RWPE2 (cell line): ENCODE measurements around the gene YPEL2.

ENCODE experiments used
- ATAC-seq: fragments of 200-7000 bp; cut with Tn5 transposase; 3 replicates; pipeline ENCODE4 v1.9.1; 2021; ENCODE audit warnings: low read depth
- DNase-seq: peaks from one replicate; pipeline ENCODE4 v3.0.0-alpha.2; 2020; ENCODE audit warnings: low spot score
- H3K27ac ChIP-seq: fragments of 450-650 bp; 2 replicates; pipeline ENCODE4 v1.5.1; 2017; ENCODE audit warnings: mild to moderate bottlenecking; ENCODE audit not compliant: poor library complexity, severe bottlenecking
- H3K27me3 ChIP-seq: fragments of 250-450 bp; sonication (Bioruptor Pico); 2 replicates; pipeline ENCODE4 v1.5.1; 2021; ENCODE audit warnings: mild to moderate bottlenecking, moderate library complexity; ENCODE audit not compliant: insufficient read depth, poor library complexity, severe bottlenecking
- H3K36me3 ChIP-seq: fragments of 250-450 bp; sonication (Bioruptor Pico); 2 replicates; pipeline ENCODE4 v1.5.1; 2020; ENCODE audit warnings: low read depth, mild to moderate bottlenecking, moderate library complexity
- H3K4me1 ChIP-seq: fragments of 250-450 bp; sonication (Bioruptor Pico); 2 replicates; pipeline ENCODE4 v1.5.1; 2021; ENCODE audit warnings: mild to moderate bottlenecking, moderate library complexity; ENCODE audit not compliant: insufficient read depth, poor library complexity, severe bottlenecking
- H3K4me3 ChIP-seq: fragments of 250-450 bp; sonication (Bioruptor Pico); 2 replicates; pipeline ENCODE4 v1.5.1; 2021; ENCODE audit warnings: mild to moderate bottlenecking, moderate library complexity; ENCODE audit not compliant: severe bottlenecking
- H3K9me3 ChIP-seq: fragments of 250-450 bp; sonication (Bioruptor Pico); 2 replicates; pipeline ENCODE4 v1.5.1; 2021; ENCODE audit warnings: mild to moderate bottlenecking, moderate library complexity; ENCODE audit not compliant: severe bottlenecking
- TF ChIP-seq, protein P1 (sequence below): fragments of 450-650 bp; IDR thresholded peaks from one replicate; pipeline ENCODE4 v1.5.1; 2017; ENCODE audit warnings: mild to moderate bottlenecking, moderate library complexity; ENCODE audit not compliant: poor library complexity, severe bottlenecking

Gene YPEL2

DNA sequence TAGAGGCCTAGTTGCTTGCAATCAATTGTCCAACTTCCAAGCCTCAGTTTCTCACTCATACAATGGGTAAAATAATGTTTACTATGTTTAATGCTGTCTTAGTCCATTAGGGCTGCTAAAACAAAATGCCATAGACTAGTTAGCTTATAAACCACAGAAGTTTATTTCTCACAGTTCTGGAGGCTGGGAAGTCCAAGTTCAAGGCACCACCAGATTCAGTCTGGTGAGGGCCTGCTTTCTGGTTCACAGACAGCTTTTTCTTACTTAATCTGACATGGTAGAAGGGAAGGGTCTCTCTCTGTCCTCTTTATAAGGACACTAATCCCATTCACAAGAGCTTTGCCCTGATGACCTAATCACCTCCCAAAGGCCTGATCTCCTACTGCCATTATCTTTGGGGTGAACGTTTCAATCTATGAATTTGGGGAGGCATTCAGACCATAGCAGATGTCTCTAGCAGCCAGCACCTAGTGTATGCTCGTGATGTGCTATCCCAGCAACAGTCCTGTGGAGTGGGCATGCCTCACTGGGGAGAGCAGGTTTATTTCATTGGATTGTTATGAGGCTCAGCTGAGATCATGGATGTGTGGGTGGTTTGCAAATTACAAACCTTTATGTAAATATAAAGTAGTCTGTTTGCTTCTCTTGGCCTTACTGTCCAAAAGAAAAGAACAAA lies 25.2 kb downstream of the YPEL2 start:
- peaks cover 12% of the 10 kb centered on the region for H3K4me1 ChIP-seq
- DNase-seq (no peak), ATAC-seq (no peak)
- no peak overlapping the region for H3K27ac ChIP-seq
- no peaks in the 10 kb centered on the region for H3K36me3 ChIP-seq
- H3K9me3 ChIP-seq: no peaks in the 10 kb centered on the region
- TF ChIP-seq, protein P1, sequence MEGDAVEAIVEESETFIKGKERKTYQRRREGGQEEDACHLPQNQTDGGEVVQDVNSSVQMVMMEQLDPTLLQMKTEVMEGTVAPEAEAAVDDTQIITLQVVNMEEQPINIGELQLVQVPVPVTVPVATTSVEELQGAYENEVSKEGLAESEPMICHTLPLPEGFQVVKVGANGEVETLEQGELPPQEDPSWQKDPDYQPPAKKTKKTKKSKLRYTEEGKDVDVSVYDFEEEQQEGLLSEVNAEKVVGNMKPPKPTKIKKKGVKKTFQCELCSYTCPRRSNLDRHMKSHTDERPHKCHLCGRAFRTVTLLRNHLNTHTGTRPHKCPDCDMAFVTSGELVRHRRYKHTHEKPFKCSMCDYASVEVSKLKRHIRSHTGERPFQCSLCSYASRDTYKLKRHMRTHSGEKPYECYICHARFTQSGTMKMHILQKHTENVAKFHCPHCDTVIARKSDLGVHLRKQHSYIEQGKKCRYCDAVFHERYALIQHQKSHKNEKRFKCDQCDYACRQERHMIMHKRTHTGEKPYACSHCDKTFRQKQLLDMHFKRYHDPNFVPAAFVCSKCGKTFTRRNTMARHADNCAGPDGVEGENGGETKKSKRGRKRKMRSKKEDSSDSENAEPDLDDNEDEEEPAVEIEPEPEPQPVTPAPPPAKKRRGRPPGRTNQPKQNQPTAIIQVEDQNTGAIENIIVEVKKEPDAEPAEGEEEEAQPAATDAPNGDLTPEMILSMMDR: no peak
- no peak overlapping the region for H3K4me3 ChIP-seq
- no peaks in the 10 kb centered on the region for H3K27me3 ChIP-seq

DNA sequence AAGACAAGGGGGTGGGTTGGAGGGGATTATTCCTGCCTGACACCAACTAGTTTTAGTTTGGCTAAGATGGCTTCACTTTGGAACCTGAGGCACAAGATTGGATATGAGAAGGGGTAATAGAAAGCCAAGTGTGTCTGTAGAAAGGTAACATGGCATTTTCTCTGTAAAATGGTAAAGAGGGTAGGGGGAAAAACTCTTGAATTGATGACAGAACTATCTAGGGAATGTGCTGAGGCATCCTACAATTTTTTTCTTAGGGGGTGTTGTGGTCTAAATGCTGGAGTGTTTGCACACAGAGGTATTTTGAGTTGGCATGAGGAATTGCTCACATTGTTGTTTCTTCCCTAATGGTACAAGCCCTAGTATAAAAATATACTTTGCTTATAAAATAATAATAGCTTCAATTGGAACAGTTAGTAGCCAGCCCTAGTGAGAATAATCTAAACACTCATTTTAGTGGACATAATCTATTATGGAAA lies 25.8 kb downstream of the YPEL2 start:
- DNase-seq (no peak), ATAC-seq (no peak)
- Histone ChIP-seq H3K9me3 (no peaks in the 10 kb centered on the region), H3K27ac (no peak overlapping the region), H3K4me3 (no peak overlapping the region), H3K4me1 (peaks cover 15% of the 10 kb centered on the region), H3K36me3 (no peaks in the 10 kb centered on the region), H3K27me3 (no peaks in the 10 kb centered on the region)
- TF ChIP-seq, protein P1: no peak

DNA sequence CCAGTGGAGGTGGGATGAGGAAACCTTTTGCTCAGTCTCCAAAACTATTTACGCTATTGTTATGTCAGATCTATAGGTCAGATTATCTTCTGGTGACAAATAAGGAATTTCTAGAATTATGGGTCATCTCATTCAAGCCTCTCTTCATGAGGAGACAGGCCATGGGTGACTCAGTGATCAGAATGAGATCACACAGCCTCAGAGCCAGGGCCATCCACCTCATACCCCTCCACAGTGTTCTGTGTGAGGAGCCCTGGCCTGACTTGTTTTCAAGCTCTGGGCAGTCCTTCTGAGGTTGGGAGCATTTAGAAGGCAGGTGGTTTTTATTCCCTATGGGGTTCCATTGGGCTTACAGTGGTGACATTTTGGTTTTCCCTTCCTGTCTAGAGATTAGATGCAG lies 26.5 kb downstream of the YPEL2 start:
- Histone ChIP-seq H3K4me3 (no peak overlapping the region), H3K27ac (no peak overlapping the region), H3K4me1 (peaks cover 15% of the 10 kb centered on the region), H3K27me3 (no peaks in the 10 kb centered on the region), H3K9me3 (no peaks in the 10 kb centered on the region), H3K36me3 (no peaks in the 10 kb centered on the region)
- DNase-seq: no peak
- ATAC-seq: peak; percentile 89
- TF ChIP-seq, protein P1: no peak

DNA sequence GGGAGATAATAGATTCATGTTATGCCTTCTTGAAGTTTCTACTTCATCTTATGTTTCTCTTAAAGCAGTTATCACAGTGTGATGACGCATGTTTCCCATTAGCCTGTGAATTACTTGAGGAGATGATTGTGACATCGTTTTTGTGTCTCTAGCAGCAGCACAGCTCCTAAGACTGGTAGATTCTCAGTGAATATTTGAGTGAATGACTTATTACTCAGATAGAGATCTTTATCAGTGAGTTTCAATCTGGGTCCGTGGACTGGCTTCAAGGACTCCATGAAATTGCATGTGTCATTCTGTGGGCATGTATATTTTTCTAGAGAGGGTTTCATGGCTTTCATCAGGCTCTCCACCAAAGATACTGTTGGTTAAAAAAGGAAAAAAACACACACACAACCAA lies 29.9 kb downstream of the YPEL2 start:
- H3K27me3 ChIP-seq: no peaks in the 10 kb centered on the region
- TF ChIP-seq, protein P1: no peak
- H3K4me1 ChIP-seq: peaks cover 15% of the 10 kb centered on the region
- no peak overlapping the region for H3K4me3 ChIP-seq
- H3K27ac ChIP-seq: no peak overlapping the region
- no peak for DNase-seq
- H3K36me3 ChIP-seq: no peaks in the 10 kb centered on the region
- ATAC-seq: peak; percentile 28; the same call in 1 of the 3 replicates
- H3K9me3 ChIP-seq: no peaks in the 10 kb centered on the region
